Measurements from ENCODE around the gene BCL2.
"Not testable (repeated sequence)": the region's sequence is repeated elsewhere in the genome, so short reads cannot be mapped to it uniquely, and the experiment has no call there.

The BCL2 gene

GRCh38 chr18:63197246-63197869, 122.2 kb downstream of the BCL2 start:
- DNase-seq: no peak

DNA sequence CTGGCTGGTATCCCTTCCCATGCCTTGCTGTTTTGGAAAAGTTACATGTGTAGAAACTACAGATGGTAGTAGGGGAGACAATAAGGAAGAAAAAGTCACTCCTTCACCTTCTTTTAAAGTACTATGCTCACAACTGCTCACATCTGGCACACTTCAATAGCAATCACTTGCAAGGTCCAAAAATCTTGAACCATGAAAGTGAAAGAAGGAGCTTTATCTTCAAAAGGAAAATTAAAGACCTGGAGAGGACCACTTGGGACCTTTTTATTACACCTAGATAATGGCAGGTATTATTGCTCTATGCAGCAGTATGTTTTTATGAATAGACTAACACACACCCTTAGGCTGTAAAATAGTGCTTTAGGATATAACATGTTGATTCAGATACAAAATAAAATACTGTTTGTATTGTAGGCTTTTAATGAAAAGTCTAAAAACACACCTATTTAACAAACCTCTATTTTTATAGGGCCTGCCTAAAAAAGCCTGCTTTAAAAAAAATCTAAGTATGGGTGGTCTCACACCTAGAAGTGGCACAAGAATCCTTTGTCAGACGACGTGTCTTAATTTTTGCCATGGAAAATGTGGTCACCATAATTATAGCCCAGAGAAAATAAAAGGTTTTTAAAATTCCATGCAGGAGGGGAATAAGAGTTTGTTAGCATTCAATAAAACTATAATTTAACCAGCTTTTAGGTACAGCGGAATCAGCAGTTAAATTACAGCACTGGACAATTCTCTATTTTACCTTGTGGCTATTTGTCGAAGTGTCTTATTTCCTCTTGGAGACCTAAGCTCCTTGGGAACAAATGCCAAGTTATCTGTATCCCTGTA, 124.0 kb downstream of the BCL2 start:
- no peak for DNase-seq

DNA sequence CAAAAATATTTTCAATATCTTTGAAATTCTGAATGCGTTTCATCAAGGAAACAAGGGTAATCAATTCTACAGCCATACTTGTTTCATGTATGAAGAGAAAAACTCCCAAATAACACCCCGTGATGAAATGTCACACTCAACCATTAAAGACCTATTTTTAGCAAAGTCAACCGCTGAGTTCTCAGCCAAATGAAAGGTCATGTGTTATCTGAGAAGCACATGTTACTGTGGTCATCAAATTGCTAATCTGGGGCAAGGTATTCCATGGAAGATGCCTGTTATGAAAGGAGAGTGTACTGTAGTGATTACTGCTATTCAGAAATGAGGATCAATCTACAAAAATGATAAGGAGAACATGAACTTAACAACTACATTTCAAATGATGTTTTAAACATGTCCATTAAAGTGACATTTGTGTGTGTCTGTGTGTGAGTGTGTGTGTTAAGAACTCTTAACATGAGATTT, 126.7 kb downstream of the BCL2 start:
- DNase-seq: no peak

DNA sequence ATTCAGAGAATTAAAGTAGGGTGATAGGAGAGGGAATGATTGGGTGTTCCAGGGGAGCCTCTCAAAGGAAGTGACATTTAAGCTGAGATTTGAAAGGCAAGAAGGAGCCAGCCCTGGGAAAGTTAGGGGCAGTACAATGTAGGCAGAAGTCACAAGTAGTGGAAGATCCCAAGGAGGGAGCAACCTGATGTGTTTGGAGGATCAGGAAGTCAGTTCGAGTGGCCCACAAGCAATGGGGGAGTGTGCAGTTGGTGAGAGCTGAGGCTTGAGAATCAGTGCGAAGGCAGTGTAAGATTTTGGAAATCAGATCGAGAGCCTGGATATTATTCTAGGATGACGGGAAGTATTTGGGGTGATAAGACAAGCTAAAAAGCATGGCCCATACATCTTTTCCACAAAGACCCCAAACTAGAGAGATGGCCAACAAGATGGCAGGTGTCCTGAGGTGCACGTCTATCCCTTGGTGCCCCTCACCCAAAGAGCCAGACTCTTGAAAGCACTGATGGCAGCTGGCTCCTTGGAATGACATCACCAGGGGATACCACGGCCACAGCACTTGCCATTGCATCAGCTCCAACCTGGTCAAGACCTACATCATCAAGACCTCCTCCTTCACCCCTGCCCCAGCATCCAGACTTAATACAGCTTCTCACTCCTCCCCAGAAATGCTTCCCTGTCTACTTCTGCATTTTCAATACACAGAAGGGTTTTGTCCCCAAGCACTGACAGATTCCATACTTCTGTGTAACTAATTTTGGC, 127.3 kb downstream of the BCL2 start:
- DNase-seq: no peak

DNA sequence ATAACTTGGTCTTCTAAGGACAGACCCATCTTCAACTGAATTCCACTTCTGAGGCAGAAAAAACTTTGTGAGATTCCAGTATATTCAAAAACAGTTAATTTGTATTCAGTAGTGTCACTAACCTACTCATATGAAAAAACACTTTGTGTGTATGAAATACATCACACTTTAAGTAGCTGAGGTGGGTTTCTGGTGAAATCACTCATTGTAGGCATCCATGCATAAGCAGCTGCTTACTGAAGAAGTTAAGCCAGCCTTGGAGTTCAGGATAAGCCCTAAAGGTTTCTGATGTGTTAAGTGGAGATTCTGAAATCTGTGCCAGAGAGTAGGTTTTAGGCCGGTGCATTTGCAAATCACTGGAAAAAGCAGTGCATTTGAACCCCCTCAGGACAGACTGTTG, 128.2 kb downstream of the BCL2 start:
- DNase-seq: no peak

- not testable (repeated sequence) for DNase-seq
These were observed 128.7 kb downstream of the BCL2 start for GRCh38 chr18:63190838-63191237.

GRCh38 chr18:63189817-63190216, 129.8 kb downstream of the BCL2 start:
- no peak for DNase-seq

- no peak for DNase-seq
These were observed 130.5 kb downstream of the BCL2 start for GRCh38 chr18:63189041-63189440.

- DNase-seq: no peak
These were observed 131.6 kb downstream of the BCL2 start for GRCh38 chr18:63187791-63188460.

- no peak for DNase-seq
These were observed 132.4 kb downstream of the BCL2 start for GRCh38 chr18:63187223-63187574.

GRCh38 chr18:63186520-63187222, 132.9 kb downstream of the BCL2 start:
- no peak for DNase-seq

GRCh38 chr18:63185984-63186383, 133.6 kb downstream of the BCL2 start:
- no peak for DNase-seq

- no peak for DNase-seq
These were observed 135.4 kb downstream of the BCL2 start for GRCh38 chr18:63183952-63184770.

DNA sequence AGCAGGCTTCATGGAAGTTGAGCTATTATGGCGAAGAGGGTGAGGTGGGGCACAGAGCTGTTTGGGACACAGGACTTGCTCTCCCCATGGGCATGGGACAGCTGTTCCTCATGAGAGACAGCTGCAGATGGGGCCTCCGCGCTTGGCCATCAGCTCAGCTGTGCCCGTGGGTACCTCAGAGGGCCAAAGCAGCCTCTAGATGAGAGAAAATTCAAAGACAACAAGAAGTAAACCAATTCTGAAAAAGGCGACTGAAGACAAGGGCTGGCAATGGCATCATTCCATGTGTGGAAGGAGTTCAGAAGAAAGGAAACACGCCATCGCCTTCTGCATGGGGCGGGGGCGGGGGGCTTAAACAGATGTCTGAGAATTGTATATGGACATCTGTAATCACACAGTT, 136.2 kb downstream of the BCL2 start:
- DNase-seq: no peak

DNA sequence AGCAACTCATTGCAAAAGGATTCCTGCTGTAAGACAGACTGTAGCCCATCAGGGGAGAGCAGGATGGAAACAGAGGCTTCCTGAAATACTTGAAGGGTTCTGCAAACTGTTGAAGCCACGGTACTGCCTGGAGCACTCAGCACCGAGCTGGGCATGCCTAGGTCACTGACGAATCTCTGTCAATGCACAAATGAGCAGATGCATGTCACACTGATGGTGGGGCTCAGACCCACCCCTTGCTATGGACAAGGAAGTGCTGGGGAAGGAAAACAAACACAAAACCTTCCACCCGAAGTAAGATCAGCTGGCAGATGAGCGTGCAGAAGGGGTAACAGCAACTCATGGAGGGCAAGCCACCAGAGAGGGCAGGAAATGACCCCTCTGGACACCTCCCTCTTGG, 136.7 kb downstream of the BCL2 start:
- DNase-seq: no peak

GRCh38 chr18:63182310-63182772, 137.2 kb downstream of the BCL2 start:
- no peak for DNase-seq

DNA sequence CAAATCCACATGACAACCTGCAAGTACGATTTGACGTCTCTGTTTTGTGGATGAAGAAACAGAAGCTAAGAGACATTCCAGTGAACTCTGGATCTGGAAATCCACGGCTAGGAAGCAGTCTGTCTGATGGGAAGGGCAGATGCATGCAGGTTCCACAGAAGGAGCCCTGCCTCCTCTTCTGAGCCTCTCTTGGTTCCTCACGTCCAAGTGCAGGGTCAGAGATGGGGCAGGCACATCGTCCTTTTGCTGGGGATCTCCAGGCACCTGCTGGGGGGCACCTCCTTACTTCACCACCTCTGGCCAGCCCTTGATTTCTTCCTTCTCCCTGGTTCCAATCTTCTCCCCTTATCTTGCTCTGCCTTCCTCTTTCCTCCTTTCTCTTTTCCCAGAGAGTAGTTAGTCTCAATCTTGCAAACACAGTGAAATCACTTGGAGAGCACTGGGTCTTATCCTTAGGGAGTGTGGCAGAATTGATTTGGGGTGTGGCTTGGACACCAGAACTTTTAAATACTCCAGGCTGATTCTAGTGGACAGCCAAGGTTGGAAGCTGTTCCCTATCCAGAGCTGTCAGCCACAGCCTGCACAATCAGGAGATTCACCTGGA, 137.8 kb downstream of the BCL2 start:
- no peak for DNase-seq

- DNase-seq: no peak
These were observed 138.6 kb downstream of the BCL2 start for GRCh38 chr18:63180971-63181376.

- DNase-seq: no peak
These were observed 139.2 kb downstream of the BCL2 start for GRCh38 chr18:63180321-63180720.

GRCh38 chr18:63179422-63179821, 140.1 kb downstream of the BCL2 start:
- DNase-seq: no peak

GRCh38 chr18:63178971-63179370, 140.6 kb downstream of the BCL2 start:
- no peak for DNase-seq

Data from NCI-H774 (cell line).